H1 (cell line): ENCODE results near the gene NOTCH4.

Experiments
- CBX8 ChIP-seq: fragments of 300-800, 300-1000 bp; sonication (generic); IDR thresholded peaks from 2 replicates; pipeline ENCODE4 v1.7.1; 2016; ENCODE audit warnings: low read depth, low read length, borderline replicate concordance
- CTCF ChIP-seq, 3 experiments: IDR thresholded peaks; 1 replicate in 2 of 3; 2 replicates in 1 of 3; pipeline versions ENCODE4 v1.5.1 to v1.6.1; 2011; ENCODE audit warnings: low read length in 3 of 3, mild to moderate bottlenecking in 3 of 3, inconsistent platforms in 2 of 3, low read depth in 1 of 3, moderate library complexity in 1 of 3; ENCODE audit not compliant: insufficient read depth in 1 of 3; ENCODE audit errors: control extremely low read depth in 1 of 3
- POLR2A ChIP-seq, 2 experiments: IDR thresholded peaks; 1 replicate in 1 of 2; 2 replicates in 1 of 2; pipeline ENCODE4 v1.6.1; 2011; ENCODE audit warnings: low read depth in 2 of 2, low read length in 2 of 2, mild to moderate bottlenecking in 2 of 2; ENCODE audit errors: control extremely low read depth in 1 of 2
- SAP30 ChIP-seq: fragments of 300-600 bp; sonication (generic); IDR thresholded peaks from 2 replicates; pipeline ENCODE4 v1.7.1; 2012; ENCODE audit warnings: low read length, moderate library complexity, mild to moderate bottlenecking, inconsistent platforms; ENCODE audit not compliant: insufficient read depth, insufficient replicate concordance
- SP1 ChIP-seq: IDR thresholded peaks from 2 replicates; pipeline ENCODE4 v1.6.1; 2011; ENCODE audit warnings: low read depth, low read length
- USF2 ChIP-seq: IDR thresholded peaks from 2 replicates; pipeline ENCODE4 v1.6.1; 2011; ENCODE audit warnings: low read length, improper control_type of control experiment

- no peak for TF ChIP-seq USF2
- no peak for TF ChIP-seq CTCF (IDR thresholded peaks at IDR 0.05; ENCODE audit: control extremely low read depth in 1 of 3, insufficient read depth in 1 of 3, low read depth in 1 of 3, low read length in 3 of 3)
- no peak for TF ChIP-seq SP1
- no peak for TF ChIP-seq CBX8
- no peak for TF ChIP-seq POLR2A (IDR thresholded peaks at IDR 0.05; ENCODE audit: control extremely low read depth in 1 of 2, low read depth in 2 of 2, low read length in 2 of 2)
- no peak for TF ChIP-seq SAP30
Observed at GRCh38 chr6:32220021-32220420, 3.8 kb downstream of the NOTCH4 start.
